SK-N-SH treated with all-trans-retinoic acid at 6 μM for 48 hours (cell line): ENCODE results near the gene DENND6A.

Experiments used
- ATAC-seq: fragments of 200-7000 bp; cut with Tn5 transposase; 3 replicates; pipeline ENCODE4 v1.9.1; 2020; ENCODE audit warnings: mild to moderate bottlenecking, moderate library complexity
- ARNTL ChIP-seq: fragments of 450-650 bp; formaldehyde crosslinking; IDR thresholded peaks from 2 replicates; pipeline ENCODE4 v1.5.0; 2020; ENCODE audit warnings: low read depth, mild to moderate bottlenecking, moderate library complexity, borderline replicate concordance
- BACH2 ChIP-seq: fragments of 250-450 bp; sonication (Bioruptor Pico); IDR thresholded peaks from 2 replicates; pipeline ENCODE4 v1.9.0; 2021; ENCODE audit warnings: mild to moderate bottlenecking, borderline replicate concordance
- CSDC2 ChIP-seq: fragments of 250-450 bp; sonication (Bioruptor Pico); IDR thresholded peaks from 2 replicates; pipeline ENCODE4 v1.5.0; 2020; ENCODE audit warnings: mild to moderate bottlenecking, moderate library complexity
- ESRRG ChIP-seq: fragments of 250-450 bp; sonication (Bioruptor Pico); IDR thresholded peaks from 2 replicates; pipeline ENCODE4 v1.6.1; 2021; ENCODE audit warnings: mild to moderate bottlenecking
- GLIS3 ChIP-seq: fragments of 250-450 bp; sonication (Bioruptor Pico); IDR thresholded peaks from 2 replicates; pipeline ENCODE4 v1.5.0; 2020; ENCODE audit warnings: mild to moderate bottlenecking, moderate library complexity
- ISL1 ChIP-seq: fragments of 250-450 bp; sonication (Bioruptor Pico); IDR thresholded peaks from 2 replicates; pipeline ENCODE4 v2.1.2; 2022; ENCODE audit warnings: mild to moderate bottlenecking, moderate library complexity
- OSR1 ChIP-seq: fragments of 250-450 bp; sonication (Bioruptor Pico); IDR thresholded peaks from 2 replicates; pipeline ENCODE4 v1.8.0; 2022; ENCODE audit warnings: moderate library complexity, mild to moderate bottlenecking, inconsistent platforms
- PPARA ChIP-seq: fragments of 250-450 bp; sonication (Bioruptor Pico); IDR thresholded peaks from 2 replicates; pipeline ENCODE4 v1.5.0; 2020; ENCODE audit warnings: mild to moderate bottlenecking, borderline replicate concordance
- RARB ChIP-seq: fragments of 250-450 bp; sonication (Bioruptor Pico); IDR thresholded peaks from 2 replicates; pipeline ENCODE4 v1.8.0; 2021; ENCODE audit warnings: mild to moderate bottlenecking, moderate library complexity
- SNAI2 ChIP-seq: fragments of 250-450 bp; sonication (Bioruptor Pico); IDR thresholded peaks from 2 replicates; pipeline ENCODE4 v1.5.0; 2020; ENCODE audit warnings: mild to moderate bottlenecking, moderate library complexity
- TCF4 ChIP-seq: fragments of 250-450 bp; sonication (Bioruptor Pico); IDR thresholded peaks from 2 replicates; pipeline ENCODE4 v1.8.0; 2021; ENCODE audit warnings: mild to moderate bottlenecking, moderate library complexity, borderline replicate concordance
- TOX ChIP-seq: fragments of 250-450 bp; sonication (Bioruptor Pico); IDR thresholded peaks from 2 replicates; pipeline ENCODE4 v1.8.0; 2021; ENCODE audit warnings: mild to moderate bottlenecking, moderate library complexity, borderline replicate concordance
- ZC3H10 ChIP-seq: fragments of 250-450 bp; sonication (Bioruptor Pico); IDR thresholded peaks from 2 replicates; pipeline ENCODE4 v1.5.1; 2021; ENCODE audit warnings: mild to moderate bottlenecking, moderate library complexity
- ZFP30 ChIP-seq: fragments of 450-650 bp; formaldehyde crosslinking; IDR thresholded peaks from 2 replicates; pipeline ENCODE4 v1.5.0; 2022; ENCODE audit warnings: mild to moderate bottlenecking, moderate library complexity
- ZNF565 ChIP-seq: fragments of 450-650 bp; formaldehyde crosslinking; conservative IDR thresholded peaks from 2 replicates; pipeline ENCODE4 v1.5.0; 2020; ENCODE audit warnings: low read depth, mild to moderate bottlenecking, moderate library complexity
- ZNF70 ChIP-seq: fragments of 450-650 bp; formaldehyde crosslinking; IDR thresholded peaks from 2 replicates; pipeline ENCODE4 v1.5.0; 2020; ENCODE audit warnings: mild to moderate bottlenecking, moderate library complexity
- ZNF8 ChIP-seq: fragments of 450-650 bp; formaldehyde crosslinking; IDR thresholded peaks from 2 replicates; pipeline ENCODE4 v1.5.0; 2020; ENCODE audit warnings: mild to moderate bottlenecking, moderate library complexity
- TF ChIP-seq, protein P1 (sequence below): fragments of 250-450 bp; sonication (Bioruptor Pico); IDR thresholded peaks from 2 replicates; pipeline ENCODE4 v1.5.1; 2021; ENCODE audit warnings: mild to moderate bottlenecking, moderate library complexity
- TF ChIP-seq, protein P2 (sequence below): fragments of 250-450 bp; sonication (Bioruptor Pico); IDR thresholded peaks from 2 replicates; pipeline ENCODE4 v1.8.0; 2021; ENCODE audit warnings: low read depth, mild to moderate bottlenecking, moderate library complexity, borderline replicate concordance
- TF ChIP-seq, protein P3 (sequence below): fragments of 250-450 bp; sonication (Bioruptor Pico); IDR thresholded peaks from 2 replicates; pipeline ENCODE4 v1.8.0; 2020; ENCODE audit warnings: mild to moderate bottlenecking, moderate library complexity, borderline replicate concordance
- TF ChIP-seq, protein P4 (sequence below): fragments of 250-450 bp; sonication (Bioruptor Pico); IDR thresholded peaks from 2 replicates; pipeline ENCODE4 v1.5.1; 2020; ENCODE audit warnings: low read depth, mild to moderate bottlenecking, moderate library complexity

DENND6A gene

DNA sequence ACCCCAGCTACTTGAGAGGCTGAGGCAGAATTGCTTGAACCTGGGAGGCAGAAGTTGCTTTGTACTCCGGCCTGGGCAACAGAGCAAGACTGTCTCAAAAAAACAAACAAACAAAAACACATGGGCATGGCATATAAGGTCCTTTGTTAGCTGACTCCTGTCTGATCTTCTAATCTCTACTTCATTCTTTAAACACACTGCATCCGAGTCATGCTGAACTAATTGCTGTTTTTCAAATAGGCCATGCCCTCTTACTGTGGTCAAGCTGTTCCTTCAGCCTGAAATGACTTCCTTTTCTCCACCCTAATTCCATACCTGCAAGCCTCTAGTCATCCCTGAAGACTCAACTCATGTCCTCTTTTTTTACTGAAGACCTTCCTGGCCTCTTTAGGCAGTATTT lies 40.9 kb upstream of the DENND6A start:
- no peak for ATAC-seq
- TF ChIP-seq TOX (CRISPR knock-in tag), result no peak
- no peak for TF ChIP-seq ESRRG (CRISPR knock-in tag)
- TF ChIP-seq CSDC2 (CRISPR knock-in tag), result no peak
- no peak for TF ChIP-seq RARB (CRISPR knock-in tag)
- TF ChIP-seq, protein P1, sequence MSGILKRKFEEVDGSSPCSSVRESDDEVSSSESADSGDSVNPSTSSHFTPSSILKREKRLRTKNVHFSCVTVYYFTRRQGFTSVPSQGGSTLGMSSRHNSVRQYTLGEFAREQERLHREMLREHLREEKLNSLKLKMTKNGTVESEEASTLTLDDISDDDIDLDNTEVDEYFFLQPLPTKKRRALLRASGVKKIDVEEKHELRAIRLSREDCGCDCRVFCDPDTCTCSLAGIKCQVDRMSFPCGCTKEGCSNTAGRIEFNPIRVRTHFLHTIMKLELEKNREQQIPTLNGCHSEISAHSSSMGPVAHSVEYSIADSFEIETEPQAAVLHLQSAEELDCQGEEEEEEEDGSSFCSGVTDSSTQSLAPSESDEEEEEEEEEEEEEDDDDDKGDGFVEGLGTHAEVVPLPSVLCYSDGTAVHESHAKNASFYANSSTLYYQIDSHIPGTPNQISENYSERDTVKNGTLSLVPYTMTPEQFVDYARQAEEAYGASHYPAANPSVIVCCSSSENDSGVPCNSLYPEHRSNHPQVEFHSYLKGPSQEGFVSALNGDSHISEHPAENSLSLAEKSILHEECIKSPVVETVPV (CRISPR knock-in tag), result no peak
- TF ChIP-seq, protein P2, sequence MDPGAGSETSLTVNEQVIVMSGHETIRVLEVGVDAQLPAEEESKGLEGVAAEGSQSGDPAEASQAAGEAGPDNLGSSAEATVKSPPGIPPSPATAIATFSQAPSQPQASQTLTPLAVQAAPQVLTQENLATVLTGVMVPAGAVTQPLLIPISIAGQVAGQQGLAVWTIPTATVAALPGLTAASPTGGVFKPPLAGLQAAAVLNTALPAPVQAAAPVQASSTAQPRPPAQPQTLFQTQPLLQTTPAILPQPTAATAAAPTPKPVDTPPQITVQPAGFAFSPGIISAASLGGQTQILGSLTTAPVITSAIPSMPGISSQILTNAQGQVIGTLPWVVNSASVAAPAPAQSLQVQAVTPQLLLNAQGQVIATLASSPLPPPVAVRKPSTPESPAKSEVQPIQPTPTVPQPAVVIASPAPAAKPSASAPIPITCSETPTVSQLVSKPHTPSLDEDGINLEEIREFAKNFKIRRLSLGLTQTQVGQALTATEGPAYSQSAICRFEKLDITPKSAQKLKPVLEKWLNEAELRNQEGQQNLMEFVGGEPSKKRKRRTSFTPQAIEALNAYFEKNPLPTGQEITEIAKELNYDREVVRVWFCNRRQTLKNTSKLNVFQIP (CRISPR knock-in tag), result no peak
- TF ChIP-seq GLIS3 (CRISPR knock-in tag), result no peak
- TF ChIP-seq ZC3H10 (CRISPR knock-in tag), result no peak
- TF ChIP-seq PPARA (CRISPR knock-in tag), result no peak
- no peak for TF ChIP-seq TCF4 (CRISPR knock-in tag)

DNA sequence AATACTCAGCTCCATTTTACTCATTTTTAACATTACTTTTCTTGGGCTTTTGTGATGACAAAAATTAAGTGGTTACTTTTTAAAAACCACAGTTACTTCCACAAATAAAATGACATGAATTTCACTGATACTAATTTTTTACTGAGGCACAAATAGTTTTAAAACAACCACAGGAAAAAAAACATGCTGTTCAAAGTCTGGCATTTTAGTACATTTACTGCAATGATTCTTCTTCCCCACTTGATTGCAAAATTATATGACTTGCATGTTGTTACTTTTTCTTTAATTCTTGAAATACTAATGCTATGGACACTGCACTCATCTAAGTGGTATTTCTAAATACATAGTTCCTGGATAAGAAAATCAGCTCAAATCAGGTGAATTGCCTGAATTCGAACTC lies 38.4 kb upstream of the DENND6A start:
- no peak for TF ChIP-seq PPARA (CRISPR knock-in tag)
- no peak for TF ChIP-seq BACH2
- TF ChIP-seq ZFP30 (CRISPR knock-in tag), result no peak
- no peak for TF ChIP-seq OSR1
- TF ChIP-seq RARB (CRISPR knock-in tag), result no peak
- no peak for TF ChIP-seq SNAI2 (CRISPR knock-in tag)
- TF ChIP-seq ESRRG (CRISPR knock-in tag), result no peak
- TF ChIP-seq ISL1 (CRISPR knock-in tag), result no peak
- TF ChIP-seq CSDC2 (CRISPR knock-in tag), result no peak
- TF ChIP-seq ZNF70 (CRISPR knock-in tag), result no peak
- no peak for TF ChIP-seq ZNF8 (CRISPR knock-in tag)
- ATAC-seq, result no peak

DNA sequence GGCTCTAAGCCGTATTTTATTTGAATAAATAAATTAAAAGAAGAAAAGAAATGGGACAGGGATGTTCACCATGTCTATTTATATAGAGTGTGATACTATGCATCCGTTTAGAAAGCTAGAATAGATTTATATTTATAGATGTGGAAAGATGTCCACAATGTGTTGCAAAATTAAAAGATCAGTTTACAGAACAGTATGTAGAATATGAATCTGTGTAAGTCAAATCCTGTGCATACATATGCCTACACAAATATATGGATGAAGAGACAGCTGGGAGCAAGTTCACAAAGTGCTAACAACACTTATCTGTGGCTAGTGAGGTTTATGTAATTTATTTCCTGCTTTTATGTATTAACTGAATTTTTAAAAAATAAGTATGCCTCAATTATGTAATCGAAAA lies 37.8 kb upstream of the DENND6A start:
- TF ChIP-seq, protein P1 (CRISPR knock-in tag), result no peak
- no peak for TF ChIP-seq SNAI2 (CRISPR knock-in tag)
- TF ChIP-seq, protein P3, sequence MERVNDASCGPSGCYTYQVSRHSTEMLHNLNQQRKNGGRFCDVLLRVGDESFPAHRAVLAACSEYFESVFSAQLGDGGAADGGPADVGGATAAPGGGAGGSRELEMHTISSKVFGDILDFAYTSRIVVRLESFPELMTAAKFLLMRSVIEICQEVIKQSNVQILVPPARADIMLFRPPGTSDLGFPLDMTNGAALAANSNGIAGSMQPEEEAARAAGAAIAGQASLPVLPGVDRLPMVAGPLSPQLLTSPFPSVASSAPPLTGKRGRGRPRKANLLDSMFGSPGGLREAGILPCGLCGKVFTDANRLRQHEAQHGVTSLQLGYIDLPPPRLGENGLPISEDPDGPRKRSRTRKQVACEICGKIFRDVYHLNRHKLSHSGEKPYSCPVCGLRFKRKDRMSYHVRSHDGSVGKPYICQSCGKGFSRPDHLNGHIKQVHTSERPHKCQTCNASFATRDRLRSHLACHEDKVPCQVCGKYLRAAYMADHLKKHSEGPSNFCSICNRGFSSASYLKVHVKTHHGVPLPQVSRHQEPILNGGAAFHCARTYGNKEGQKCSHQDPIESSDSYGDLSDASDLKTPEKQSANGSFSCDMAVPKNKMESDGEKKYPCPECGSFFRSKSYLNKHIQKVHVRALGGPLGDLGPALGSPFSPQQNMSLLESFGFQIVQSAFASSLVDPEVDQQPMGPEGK (CRISPR knock-in tag), result no peak
- no peak for TF ChIP-seq BACH2
- no peak for TF ChIP-seq TCF4 (CRISPR knock-in tag)
- no peak for TF ChIP-seq ZNF70 (CRISPR knock-in tag)
- TF ChIP-seq ZFP30 (CRISPR knock-in tag), result no peak
- no peak for TF ChIP-seq RARB (CRISPR knock-in tag)
- no peak for TF ChIP-seq PPARA (CRISPR knock-in tag)
- TF ChIP-seq ARNTL, result no peak
- TF ChIP-seq ZNF565, result no peak
- TF ChIP-seq, protein P4, sequence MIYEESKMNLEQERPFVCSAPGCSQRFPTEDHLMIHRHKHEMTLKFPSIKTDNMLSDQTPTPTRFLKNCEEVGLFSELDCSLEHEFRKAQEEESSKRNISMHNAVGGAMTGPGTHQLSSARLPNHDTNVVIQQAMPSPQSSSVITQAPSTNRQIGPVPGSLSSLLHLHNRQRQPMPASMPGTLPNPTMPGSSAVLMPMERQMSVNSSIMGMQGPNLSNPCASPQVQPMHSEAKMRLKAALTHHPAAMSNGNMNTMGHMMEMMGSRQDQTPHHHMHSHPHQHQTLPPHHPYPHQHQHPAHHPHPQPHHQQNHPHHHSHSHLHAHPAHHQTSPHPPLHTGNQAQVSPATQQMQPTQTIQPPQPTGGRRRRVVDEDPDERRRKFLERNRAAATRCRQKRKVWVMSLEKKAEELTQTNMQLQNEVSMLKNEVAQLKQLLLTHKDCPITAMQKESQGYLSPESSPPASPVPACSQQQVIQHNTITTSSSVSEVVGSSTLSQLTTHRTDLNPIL (CRISPR knock-in tag), result no peak
- TF ChIP-seq ZC3H10 (CRISPR knock-in tag), result no peak
- no peak for TF ChIP-seq CSDC2 (CRISPR knock-in tag)
- TF ChIP-seq, protein P2 (CRISPR knock-in tag), result no peak
- ATAC-seq, result no peak
